Thyroid gland (tissue), 4 donors: Measurements from ENCODE around the gene HOXC10. TPM values are rescaled to one million over a fixed set of nuclear protein-coding genes. Genes with fewer than 3 reads are reported as not detected.

Experiments used
- DNase-seq, 2 donors: peaks; one replicate each; pipeline ENCODE4 v3.0.0-alpha.2; 2019
- H3K27ac ChIP-seq, 3 donors: fragments of 200-600 bp; sonication (generic); 1 replicate in 2 of 3; 2 replicates in 1 of 3; pipeline ENCODE4 v1.5.1; 2016 to 2019; ENCODE audit warnings: mild to moderate bottlenecking in 1 of 3, moderate library complexity in 1 of 3
- H3K27me3 ChIP-seq: fragments of 200-600 bp; sonication (generic); one replicate; pipeline ENCODE4 v1.5.1; 2019
- H3K36me3 ChIP-seq, 2 donors: fragments of 200-600 bp; sonication (generic); one replicate each; pipeline ENCODE4 v1.5.1; 2016 to 2019
- H3K4me1 ChIP-seq, 2 donors: fragments of 200-600 bp; sonication (generic); one replicate each; pipeline ENCODE4 v1.5.1; 2017 to 2019
- H3K4me3 ChIP-seq, 3 donors: fragments of 200-600 bp; sonication (generic); replicated peaks in 1 of 3; 1 replicate in 2 of 3; 2 replicates in 1 of 3; pipeline ENCODE4 v1.5.1; 2016; ENCODE audit warnings: mild to moderate bottlenecking in 1 of 3
- H3K9me3 ChIP-seq: fragments of 200-600 bp; sonication (generic); one replicate; pipeline ENCODE4 v1.5.1; 2017
- CTCF ChIP-seq, 6 experiments: fragments of 200-600 bp in 3 of 6; fragments of 450-650 bp in 3 of 6; sonication (generic) in 3 of 6; IDR thresholded peaks; one replicate each; pipeline ENCODE4 v1.5.1; 2016 to 2019; ENCODE audit warnings: antibody characterized with exemption in 6 of 6, mild to moderate bottlenecking in 2 of 6, inconsistent platforms in 1 of 6, moderate library complexity in 1 of 6
- POLR2A ChIP-seq, 2 donors: fragments of 450-650 bp; IDR thresholded peaks; one replicate each; pipeline ENCODE4 v1.6.1; 2017; ENCODE audit warnings: antibody characterized with exemption in 2 of 2, mild to moderate bottlenecking in 2 of 2, moderate library complexity in 1 of 2
- WGBS, 2 donors: methylation state at CpG; one replicate each; pipeline ENCODE4 v1.1.5; 2017; 5-methylcytosine and 5-hydroxymethylcytosine counted together
- intact Hi-C: fragments of 100-400 bp; cut with DNase I; formaldehyde crosslinking; loops from one replicate; pipeline ENCODE4 v1.15.1; 2023
- total RNA-seq, 4 donors: library from RNA; depleted of rRNA; stranded (reverse); fragments of >200 nt; gene quantifications; one replicate each; pipeline ENCODE4 v1.2.3, GENCODE V29; 2016

Gene HOXC10
- total RNA-seq, 4 donors from 2014 or later: not detected

GRCh38 chr12:53982648-53983567, 2.0 kb upstream of the HOXC10 start:
- H3K9me3 ChIP-seq: no peaks in the 10 kb centered on the region
- intact Hi-C loops: loop anchor here (10.0 kb wide), 1 partner anchor 218 kb away; no protein-coding TSS in a partner anchor
- TF ChIP-seq CTCF (IDR thresholded peaks at IDR 0.05): no peak
- no peak for TF ChIP-seq POLR2A (IDR thresholded peaks at IDR 0.05)
- no peak for DNase-seq
- no peak overlapping the region for H3K4me3 ChIP-seq
- peaks cover 17 to 18% of the 10 kb centered on the region in 2 donors for H3K4me1 ChIP-seq
- WGBS, 2 donors: 10 to 12% methylated on average over 26 of the region's 26 CpGs
- H3K36me3 ChIP-seq: no peaks in the 10 kb centered on the region
- H3K27me3 ChIP-seq: peaks cover 91% of the 10 kb centered on the region
- H3K27ac ChIP-seq: no peak overlapping the region

- WGBS, 2 donors: 5 to 11% methylated on average over 17 of the region's 17 CpGs
- intact Hi-C loops: loop anchor here (10.0 kb wide), 1 partner anchor 219 kb away; no protein-coding TSS in a partner anchor
- H3K27ac ChIP-seq: no peak overlapping the region
- H3K27me3 ChIP-seq: peaks cover 94% of the 10 kb centered on the region
- DNase-seq: no peak
- H3K4me3 ChIP-seq: no peak overlapping the region
- H3K4me1 ChIP-seq: peaks cover 17 to 18% of the 10 kb centered on the region in 2 donors
- H3K9me3 ChIP-seq: no peaks in the 10 kb centered on the region
- TF ChIP-seq CTCF (IDR thresholded peaks at IDR 0.05) (no peak), POLR2A (IDR thresholded peaks at IDR 0.05) (no peak)
- H3K36me3 ChIP-seq: no peaks in the 10 kb centered on the region
Observed at GRCh38 chr12:53983568-53983949, 1.4 kb upstream of the HOXC10 start.

GRCh38 chr12:53983950-53984572, 885 bp upstream of the HOXC10 start:
- WGBS, 2 donors: 6 to 8% methylated on average over 29 to 30 of the region's 30 CpGs
- intact Hi-C loops: loop anchor here (10.0 kb wide), 1 partner anchor 219 kb away; no protein-coding TSS in a partner anchor

GRCh38 chr12:53985692-53985993, 697 bp downstream of the HOXC10 start:
- intact Hi-C loops: loop anchor here (10.0 kb wide), 1 partner anchor 221 kb away; no protein-coding TSS in a partner anchor
- TF ChIP-seq POLR2A (IDR thresholded peaks at IDR 0.05): no peak
- TF ChIP-seq CTCF (IDR thresholded peaks at IDR 0.05): no peak
- no peaks in the 10 kb centered on the region for H3K36me3 ChIP-seq
- WGBS, 2 donors: 5 to 40% methylated on average over 1 to 4 of the region's 21 CpGs
- H3K27ac ChIP-seq: no peak overlapping the region
- peaks cover 89% of the 10 kb centered on the region for H3K27me3 ChIP-seq
- H3K4me3 ChIP-seq: peak overlapping the region in 1 of 3 donors; percentile 0
- peaks cover 17 to 18% of the 10 kb centered on the region in 2 donors for H3K4me1 ChIP-seq
- H3K9me3 ChIP-seq: no peaks in the 10 kb centered on the region
- DNase-seq: no peak

More at GRCh38 chr12:53983950-53984572, 885 bp upstream of the HOXC10 start:
- H3K36me3 ChIP-seq: no peaks in the 10 kb centered on the region
- no peak overlapping the region for H3K4me3 ChIP-seq
- no peaks in the 10 kb centered on the region for H3K9me3 ChIP-seq
- H3K4me1 ChIP-seq: peaks cover 17 to 18% of the 10 kb centered on the region in 2 donors
- no peak overlapping the region for H3K27ac ChIP-seq
- TF ChIP-seq POLR2A (IDR thresholded peaks at IDR 0.05): no peak
- TF ChIP-seq CTCF (IDR thresholded peaks at IDR 0.05): no peak
- no peak for DNase-seq
- H3K27me3 ChIP-seq: peaks cover 94% of the 10 kb centered on the region
